Stimulated activated CD8-positive, alpha-beta memory T cell treated with anti-CD3 and anti-CD28 coated beads, Interleukin-15, amount 100 ng/mL, for 4 hours (primary cell): ENCODE data around the gene GABRD.

ENCODE experiments used
- DNase-seq, 2 donors: peaks; one replicate each; pipeline ENCODE4 v3.0.0-alpha.2; 2020; ENCODE audit warnings: low read depth in 2 of 2

The GABRD gene

DNA sequence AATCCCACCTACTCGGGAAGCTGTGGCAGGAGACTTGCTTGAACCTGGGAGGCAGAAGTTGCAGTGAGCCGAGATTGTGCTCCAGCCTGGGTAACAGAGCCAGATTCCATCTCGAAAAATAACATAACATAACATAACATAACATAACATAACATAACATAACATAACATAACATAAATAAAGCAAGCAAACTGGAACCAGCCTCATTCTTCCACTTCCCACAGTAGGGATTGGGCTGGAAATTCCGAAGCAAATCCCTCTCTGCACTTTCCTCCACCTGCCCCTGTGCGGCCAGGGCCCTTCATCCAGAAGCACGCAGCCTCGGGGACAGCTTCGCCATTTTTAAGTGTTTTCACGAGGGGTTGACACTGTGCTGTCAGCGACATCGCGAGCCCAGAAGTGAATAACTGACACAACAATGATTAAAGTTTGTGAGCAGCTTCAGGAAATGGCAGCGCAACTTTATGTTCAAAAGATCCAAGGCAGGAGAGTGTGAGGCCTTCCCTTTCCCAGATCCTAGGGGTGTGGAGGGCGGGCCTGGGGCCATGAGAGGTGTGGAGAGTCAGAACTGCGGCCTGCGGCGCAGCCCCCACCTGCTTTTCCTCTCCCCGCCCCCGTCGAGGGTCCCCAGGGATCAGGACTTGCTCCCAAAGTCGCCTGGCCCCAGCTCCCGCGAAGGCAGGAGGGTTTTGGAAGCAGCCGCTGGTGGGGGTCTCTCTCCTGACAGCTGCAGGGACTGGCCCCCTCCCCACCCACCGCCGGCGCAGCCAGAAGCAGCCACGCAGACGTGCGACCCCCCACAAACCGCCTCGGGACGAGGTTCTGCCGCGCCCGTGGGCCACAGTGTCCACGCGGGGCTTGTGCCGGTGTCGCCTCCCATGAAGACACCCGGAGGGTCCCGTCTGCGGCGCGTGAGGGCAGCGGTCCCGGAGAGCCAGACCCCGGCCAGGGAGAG lies 651 bp upstream of the GABRD start:
- no peak for DNase-seq

DNA sequence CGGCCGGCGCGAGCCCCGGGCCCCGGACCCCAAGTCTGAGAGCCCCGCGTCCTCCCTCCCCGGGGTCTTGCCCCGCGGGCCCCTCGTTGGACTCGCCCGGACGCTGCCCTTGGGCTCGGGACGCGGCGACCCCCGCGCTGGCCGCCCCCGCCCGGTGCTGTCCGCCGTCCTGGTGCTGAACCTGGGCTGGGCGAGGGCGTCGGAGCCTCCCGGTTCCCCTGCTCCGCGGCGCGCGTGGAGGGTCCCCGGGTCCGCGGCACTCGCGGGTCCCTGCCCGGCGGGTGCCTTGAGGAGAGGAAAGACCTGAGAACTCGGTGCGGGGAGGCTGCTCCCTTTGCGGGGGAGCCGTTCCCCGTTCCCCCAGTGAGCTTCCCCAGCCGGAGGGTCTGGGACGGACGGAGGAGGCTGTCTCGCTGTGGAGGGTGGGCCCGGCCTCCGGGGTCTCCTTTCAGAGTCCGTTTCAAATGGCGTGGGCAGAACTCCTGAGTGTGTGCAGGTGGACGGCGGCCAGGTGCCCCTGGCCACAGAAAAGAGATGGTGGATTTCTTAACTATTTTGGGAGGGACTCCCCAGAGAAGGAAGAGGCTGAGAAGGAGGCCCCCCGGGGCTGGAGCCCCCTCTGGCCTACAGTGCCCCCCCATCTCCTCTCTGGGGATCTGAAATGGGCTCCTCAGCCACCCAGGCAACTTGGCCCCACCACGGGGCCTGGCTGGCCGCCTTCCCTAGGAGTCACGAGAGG lies 595 bp downstream of the GABRD start:
- no peak for DNase-seq

DNA sequence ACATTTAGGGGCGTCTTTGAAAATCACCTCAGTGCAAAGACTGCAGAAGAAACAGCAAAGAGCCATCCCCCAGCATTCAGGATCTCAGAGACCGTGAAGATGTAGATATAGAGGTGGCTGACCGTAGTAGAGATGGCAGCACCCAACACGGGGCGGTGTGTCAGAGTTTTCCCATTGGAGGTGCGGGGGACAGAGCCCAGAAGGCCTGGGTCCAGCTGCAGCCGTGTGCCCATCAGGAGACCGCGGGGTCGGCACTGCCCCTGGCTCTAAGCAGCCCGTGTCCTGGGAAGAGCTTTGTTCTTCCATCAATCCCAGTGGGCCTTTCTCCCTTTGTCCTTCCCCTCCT lies 1.1 kb downstream of the GABRD start:
- DNase-seq: no peak

DNA sequence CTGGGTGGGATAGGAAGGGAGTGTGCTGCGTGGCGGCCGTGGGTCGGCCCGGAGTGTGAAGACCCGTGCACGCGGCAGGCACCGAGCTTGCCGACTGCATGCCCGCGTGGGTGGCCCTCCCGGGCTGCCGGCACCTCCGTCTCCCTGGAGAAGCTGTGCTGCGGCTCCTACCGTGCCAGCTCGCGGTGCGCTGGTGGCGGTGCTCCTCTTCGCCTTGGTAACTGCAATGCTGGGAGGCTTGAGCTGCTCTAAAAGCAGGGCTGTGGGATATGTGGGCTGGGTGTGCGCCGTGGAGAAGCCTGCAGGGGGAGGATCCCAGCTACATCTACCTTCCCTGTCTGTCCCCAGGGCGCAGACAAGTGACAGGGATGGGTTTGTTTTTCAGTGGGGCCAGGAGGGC lies 2.4 kb downstream of the GABRD start:
- DNase-seq: no peak

DNA sequence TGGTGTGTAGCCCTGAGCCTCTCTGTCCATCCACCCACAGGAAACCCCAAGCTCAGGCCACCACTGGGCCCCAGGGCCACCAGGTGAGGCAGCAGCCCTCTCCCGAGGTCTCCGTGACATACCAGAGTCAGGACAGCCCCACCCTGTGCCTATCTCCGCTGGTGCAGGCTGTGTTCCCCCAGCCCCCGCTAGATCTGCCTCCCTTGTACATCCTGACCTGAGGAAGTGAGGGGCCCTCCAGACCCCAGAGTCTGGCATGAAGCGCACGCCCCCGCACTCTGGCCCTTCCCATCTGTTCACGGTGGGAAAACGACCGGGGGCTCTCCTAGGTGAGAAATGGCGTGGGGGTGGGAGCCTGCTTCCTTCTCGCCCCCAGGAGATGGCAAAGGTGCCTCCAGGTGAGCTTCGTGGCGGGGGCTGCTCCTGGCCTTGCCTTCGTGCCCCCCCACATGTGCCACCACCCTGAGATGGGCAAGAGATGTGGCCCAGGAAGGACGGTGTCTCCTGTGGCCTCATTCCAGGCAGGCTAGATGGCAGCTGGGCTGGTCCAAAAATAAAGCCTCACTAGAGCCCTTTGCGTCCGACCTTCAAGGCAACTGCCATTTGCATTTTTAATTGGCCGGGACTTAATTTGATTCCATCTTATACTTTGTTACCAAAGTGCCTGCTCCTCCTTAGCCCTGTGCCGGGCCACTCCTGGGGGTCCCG lies 3.1 kb downstream of the GABRD start:
- no peak for DNase-seq

DNA sequence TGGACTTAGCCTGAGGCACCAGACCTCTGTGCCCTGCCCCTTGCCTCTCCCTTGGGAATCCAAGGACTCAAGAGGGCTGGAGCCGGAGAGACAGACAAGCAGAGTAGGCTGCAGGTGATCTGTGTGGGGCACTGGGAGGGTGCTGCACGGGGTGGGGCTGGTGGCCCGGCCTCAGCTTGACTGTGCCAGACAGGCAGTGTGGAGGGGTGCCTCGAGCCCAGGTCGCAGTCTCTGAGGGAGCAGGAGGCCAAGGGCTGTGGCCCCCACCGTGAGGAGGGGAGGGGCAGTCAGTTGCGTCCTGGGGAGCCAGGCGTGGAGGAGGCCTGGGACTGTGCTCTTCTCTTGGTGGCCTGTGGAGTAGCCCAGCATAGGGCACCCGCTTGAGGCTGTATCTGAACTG lies 4.0 kb downstream of the GABRD start:
- no peak for DNase-seq

DNA sequence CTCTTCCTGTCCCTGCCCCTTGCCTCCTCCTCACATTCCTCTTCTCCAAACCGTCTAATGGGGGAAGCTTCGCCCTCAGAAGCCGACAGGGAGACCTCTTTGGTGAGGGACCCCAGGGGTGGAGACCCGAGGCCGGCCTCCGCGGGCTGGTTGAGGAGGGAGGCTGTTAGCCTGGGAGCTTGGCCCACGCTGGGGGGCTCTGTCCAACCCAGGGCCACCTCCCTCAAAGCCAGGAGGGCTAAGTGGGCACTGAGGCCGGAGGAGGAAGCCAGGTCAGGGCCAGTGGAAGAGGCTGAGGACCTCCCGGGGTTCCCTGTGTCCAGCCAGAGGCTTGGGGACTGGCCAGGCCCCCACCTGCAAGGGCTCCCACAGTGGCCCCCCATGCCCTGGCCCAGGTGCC lies 5.3 kb downstream of the GABRD start:
- no peak for DNase-seq

DNA sequence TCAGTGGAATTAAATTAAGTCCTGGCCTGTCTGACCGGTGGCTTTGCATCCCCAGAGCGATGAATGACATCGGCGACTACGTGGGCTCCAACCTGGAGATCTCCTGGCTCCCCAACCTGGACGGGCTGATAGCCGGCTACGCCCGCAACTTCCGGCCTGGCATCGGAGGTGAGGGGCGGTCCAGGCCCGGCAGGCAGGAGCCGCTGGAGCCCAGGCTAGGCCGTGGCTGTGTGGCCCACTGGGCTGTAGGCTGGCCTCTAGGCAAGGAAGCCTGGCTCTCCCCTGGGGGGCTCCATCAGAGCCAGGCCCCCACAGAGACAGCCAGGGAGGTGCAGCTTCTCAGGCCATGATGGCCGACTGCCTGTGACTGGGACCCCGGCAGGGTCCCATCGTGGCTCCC lies 5.7 kb downstream of the GABRD start:
- DNase-seq: no peak

DNA sequence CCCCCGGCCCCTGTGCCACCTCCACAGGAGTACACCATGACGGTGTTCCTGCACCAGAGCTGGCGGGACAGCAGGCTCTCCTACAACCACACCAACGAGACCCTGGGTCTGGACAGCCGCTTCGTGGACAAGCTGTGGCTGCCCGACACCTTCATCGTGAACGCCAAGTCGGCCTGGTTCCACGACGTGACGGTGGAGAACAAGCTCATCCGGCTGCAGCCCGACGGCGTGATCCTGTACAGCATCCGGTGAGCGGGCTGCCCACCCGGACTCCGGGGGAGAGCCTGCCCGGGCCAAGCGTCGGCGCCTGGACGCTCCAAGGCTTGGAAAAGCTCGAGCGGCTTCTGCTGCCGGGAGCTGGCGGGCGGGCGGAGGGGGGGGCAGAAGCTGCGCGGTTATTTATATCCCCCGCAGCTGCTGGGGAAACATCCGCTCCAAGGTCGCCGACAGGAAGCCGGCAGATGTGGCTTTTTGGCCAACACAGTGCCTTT lies 6.4 kb downstream of the GABRD start:
- no peak for DNase-seq

DNA sequence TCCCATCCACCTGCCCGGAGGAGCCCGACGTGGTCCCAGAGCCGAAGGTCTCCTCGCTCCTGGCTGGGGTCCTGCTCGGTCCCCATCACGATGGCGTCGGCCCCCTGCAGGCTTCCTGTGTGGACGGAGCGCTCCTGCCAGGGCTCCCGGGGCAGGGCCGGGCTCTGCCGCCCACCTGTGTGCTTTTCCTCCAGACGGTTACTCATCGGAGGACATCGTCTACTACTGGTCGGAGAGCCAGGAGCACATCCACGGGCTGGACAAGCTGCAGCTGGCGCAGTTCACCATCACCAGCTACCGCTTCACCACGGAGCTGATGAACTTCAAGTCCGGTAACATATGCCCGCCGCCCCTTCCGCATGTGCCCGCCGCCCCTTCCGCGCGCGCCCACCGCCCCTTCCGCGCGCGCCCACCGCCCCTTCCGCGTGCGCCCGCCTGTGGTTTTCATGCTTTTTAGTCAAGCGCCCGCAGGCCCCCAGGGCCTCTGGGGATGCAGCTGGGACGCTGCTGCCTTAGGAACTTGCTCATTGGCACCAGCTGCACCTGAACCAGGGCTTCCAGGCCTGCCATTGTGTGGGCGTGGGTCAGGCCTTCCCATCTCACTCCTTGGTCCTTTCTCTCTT lies 8.9 kb downstream of the GABRD start:
- no peak for DNase-seq

DNA sequence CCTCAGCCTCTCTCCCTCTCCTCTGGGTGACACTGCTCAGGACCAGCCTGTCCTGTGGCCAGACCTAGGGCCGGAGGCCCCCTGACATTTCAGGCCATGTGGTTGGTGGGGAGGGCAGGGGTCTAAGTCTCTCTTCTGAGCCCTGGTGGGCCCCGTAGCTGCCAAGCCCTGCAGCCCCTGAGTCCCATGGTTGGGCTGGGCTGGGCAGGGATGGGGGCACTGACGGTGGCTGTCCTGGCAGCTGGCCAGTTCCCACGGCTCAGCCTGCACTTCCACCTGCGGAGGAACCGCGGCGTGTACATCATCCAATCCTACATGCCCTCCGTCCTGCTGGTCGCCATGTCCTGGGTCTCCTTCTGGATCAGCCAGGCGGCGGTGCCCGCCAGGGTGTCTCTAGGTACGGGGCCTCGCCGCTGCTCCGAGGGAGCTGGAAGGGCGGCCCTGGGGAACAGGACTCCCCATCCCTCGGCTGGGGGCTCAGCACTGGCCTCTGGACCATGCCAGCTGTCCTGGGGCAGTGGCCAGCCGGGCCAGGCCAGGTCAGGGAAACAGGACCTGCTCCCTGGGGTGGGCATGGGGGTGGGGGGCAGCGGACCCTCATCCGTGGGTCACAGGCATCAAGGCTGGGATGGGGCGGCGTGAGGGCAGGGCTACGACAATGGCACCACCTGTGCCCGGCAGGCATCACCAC lies 9.9 kb downstream of the GABRD start:
- DNase-seq: no peak

DNA sequence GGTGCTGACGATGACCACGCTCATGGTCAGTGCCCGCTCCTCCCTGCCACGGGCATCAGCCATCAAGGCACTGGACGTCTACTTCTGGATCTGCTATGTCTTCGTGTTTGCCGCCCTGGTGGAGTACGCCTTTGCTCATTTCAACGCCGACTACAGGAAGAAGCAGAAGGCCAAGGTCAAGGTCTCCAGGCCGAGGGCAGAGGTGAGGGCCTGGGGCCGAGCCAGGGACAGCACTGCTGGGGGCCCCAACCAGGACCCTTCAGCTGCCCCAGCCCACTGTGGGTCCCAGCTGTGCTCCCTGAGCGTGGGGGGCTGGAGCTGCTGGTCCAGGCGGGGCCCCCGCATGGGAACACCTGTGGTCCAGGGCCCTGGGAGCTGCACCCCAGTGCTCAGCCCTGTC lies 10.4 kb downstream of the GABRD start:
- no peak for DNase-seq

DNA sequence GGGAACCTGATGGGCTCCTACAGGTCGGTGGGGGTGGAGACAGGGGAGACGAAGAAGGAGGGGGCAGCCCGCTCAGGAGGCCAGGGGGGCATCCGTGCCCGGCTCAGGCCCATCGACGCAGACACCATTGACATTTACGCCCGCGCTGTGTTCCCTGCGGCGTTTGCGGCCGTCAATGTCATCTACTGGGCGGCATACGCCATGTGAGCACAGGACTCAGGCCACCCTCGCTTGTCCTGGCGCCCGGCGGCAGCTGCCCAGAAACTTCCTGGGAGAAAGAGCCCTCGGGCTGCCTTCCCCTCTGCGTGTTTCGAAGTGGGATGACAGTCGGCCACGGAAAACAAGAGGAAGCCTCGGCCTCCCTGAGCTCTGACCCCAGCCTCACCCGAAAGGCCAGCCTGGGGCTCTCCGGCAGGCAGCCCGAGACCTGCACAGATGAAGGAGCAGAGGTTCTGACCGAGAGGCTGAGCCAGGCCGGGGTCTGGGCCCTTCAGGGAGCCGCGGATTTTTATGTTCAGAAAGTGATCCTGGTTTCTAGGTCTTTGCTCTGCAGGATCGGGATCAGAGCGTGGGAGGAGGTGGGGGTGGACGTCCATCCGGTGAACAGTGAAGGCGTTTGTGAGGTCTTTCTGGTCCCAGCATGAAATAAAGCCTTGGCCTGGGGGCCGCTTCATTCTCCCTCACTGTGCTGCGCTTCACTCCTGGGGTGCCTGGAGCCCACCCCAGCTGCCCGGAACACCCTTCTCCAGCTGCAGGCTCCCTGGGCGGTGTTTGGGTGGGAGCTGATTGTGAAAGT lies 11.1 kb downstream of the GABRD start:
- DNase-seq: no peak

DNA sequence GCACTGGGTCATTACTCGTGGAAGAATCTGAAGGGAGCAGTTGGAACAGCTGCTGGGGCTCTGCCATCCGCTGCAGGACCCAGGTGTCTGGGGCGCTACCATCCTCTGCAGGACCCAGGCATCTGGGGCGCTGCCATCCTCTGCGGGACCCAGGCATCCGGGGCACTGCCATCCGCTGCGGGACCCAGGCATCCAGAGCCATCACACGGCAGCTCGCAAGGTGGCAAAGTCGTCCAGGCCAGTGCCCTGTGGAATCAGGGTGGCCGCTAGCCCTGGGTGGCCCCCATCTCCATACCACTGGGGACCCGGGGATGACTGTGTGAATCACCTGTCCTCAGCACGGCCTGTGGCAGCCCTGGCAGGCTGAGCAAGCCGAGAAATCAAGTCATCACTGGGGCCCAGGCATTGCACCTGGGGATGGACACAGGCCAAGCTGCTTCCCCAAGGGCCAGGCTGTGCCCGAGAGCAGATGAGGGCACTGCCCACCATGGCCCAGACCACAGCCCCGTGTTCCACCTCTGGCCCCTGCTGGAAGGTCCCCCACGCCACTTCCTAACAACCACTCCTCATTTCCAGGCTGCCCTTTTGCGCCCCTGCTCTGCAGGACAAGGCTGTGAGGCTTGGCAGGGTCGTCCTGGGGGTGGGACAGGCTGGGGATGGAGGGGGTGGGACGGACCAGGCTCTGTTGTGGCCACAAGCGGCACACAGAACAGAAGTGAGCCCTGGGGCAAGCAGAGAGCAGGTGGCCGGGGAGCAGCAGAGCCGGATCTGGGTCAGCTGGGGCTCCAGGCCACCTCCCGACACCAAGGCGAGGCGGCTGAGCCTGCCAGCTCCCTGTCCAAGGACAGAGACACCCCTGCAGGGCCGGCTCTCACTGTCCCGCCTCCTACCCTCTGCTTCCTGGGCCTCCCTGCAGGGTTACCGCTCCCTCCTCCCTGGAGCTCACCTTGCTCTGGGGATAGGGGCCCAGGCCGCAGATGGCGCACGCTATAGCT lies 12.7 kb downstream of the GABRD start:
- no peak for DNase-seq

DNA sequence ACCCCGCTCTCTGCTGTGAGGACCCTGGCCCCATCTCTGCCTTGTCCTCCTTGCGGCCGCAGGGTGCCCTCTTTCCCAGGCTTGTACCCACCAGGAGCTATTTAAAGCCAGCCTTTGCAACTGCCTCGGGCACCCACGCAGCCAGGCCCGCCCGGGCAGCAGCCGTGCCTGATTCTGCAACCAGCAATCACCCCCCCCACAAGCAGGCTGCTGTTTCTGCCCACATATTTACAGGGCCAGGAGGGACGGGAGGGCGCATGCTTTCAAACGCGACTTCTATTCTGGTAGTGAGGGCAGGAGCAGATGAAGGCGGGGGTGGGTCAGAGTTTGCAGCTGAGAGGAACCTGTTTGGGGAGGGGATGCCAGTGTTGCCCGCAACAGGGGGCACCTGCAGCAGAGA lies 13.6 kb downstream of the GABRD start:
- DNase-seq: no peak

DNA sequence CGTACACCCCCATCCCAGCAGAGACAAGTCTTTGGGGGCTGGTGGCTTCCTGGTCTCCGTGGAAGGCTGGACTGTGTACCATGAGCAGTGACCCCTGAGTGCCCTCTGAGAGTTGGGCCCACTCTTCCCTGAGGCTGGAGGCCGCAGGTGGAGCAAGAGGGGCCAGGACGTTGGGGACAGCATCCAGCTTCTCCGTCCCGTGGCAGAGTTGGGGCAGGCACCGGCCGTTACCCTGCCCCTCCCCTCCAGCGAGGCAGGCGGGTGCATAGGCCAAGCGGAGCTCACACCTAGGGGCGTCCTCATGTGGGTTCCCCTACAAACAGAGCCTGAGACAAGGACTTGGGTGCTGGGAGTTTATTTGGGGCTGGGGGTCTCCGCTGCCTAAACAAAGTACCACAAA lies 14.0 kb downstream of the GABRD start:
- no peak for DNase-seq

DNA sequence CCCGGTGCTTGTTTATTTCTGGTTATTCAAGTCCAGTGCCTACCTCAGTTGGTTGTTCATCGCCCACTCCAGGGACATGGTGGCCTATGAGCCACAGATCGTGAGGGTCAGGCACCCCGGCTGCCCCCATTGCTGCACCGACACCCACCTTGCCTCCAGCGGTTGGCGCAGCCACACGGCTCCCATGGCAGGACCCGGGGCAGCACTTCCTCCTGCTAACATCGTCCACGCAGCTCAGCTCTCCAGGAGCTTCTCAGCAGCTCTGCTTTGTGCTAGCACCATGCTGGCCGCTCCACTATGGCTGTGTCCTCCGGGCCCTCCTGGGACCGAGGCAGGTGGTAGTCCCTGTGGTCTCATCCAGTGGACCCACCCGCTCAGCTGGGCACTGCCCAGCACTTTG lies 17.1 kb downstream of the GABRD start:
- no peak for DNase-seq

DNA sequence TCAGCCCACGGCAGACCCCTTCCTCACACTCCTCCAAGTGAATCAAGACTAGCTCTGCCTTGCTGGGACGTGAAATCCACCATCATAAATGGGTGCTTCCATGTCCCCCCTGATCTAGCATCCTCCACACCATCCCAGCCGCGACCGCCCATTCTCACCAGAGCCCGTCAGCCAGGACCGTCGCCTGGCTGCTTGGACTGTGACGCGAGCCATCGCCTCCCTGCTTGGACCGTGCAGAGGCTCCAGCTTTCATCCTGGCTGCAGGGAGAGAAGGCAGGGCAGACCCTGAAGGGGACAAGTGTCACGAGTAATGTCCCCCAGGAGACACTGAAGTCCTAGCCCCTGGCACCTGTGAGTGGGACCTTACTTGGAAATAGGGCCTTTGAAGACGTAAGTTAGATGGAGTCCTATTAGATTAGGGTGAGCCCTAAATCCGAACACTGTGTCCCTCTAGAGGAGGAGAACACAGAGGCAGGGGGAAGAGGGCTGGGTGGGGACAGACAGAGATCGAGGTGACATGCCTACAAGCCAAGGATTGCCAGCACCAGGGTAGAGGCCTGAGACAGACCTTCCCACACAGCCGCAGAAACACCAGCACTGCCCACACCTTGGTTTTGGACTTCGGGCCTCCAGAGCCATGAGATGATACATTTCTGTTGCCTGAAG lies 18.3 kb downstream of the GABRD start:
- no peak for DNase-seq

DNA sequence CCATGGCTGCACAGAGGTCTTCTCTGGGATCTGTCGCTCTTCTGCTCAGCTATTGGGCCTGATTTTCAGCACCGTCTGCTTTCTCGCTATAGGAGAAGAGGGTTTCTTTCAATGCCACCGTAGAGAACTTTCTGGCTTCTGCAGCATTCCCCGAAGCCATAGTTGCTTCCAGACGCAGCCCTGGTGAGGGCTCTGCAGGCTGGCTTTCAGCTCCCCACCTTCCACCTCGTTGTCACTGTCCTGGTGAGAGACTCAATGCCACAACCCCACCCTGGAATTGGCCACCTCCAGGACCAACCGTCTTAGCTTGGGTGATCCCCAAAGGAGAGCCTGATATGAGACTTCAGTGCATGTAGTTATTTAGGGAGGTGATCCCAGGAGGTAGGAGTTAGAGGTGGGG lies 19.1 kb downstream of the GABRD start:
- DNase-seq: no peak
